ENCODE results near the gene HAP1. TPM values are rescaled to one million over a fixed set of nuclear protein-coding genes. Genes with fewer than 3 reads are reported as not detected.

HAP1 gene
- total RNA-seq, 1 donor from 2014 or later: not detected

DNA sequence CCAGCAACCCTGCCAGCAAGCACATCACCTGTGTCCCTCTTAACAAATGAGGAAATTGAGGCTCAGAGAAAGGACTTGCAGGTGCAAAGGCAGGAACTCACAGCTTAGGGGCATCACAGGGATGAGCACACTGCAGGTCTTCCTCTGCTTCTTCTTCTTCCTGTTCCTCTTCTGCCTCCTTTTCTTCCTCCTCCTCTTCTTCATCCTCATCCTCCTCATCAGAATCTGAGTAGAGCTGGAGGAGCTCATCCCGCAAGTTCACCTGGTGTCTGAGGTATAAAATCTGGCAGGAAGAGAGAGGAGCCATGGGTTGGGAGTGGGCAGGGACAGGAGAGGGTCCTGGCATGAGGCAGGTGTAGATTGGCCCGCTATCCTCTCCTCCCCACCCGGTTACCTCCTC, 2.6 kb downstream of the HAP1 start:
- H3K36me3 ChIP-seq (ENCODE audit: control insufficient read depth in 3 of 3, insufficient read depth in 3 of 3, low read length in 3 of 3): no peaks in the 10 kb centered on the region
- H3K9me3 ChIP-seq (ENCODE audit: control insufficient read depth in 3 of 3, low read length in 3 of 3): no peaks in the 10 kb centered on the region
- H3K27ac ChIP-seq (ENCODE audit: low read depth, low read length): no peak overlapping the region
- H3K27me3 ChIP-seq (ENCODE audit: control insufficient read depth in 3 of 3, insufficient read depth in 3 of 3, low read length in 3 of 3): peaks cover 46 to 63% (median 49%) of the 10 kb centered on the region in 3 donors
- H3K4me3 ChIP-seq (ENCODE audit: low read length in 3 of 3): no peak overlapping the region
- H3K9ac ChIP-seq (ENCODE audit: low read depth in 1 of 3, low read length in 3 of 3): no peak overlapping the region
- H3K4me1 ChIP-seq (ENCODE audit: control insufficient read depth in 3 of 3, insufficient read depth in 3 of 3, low read length in 3 of 3): peaks cover 8 to 14% (median 12%) of the 10 kb centered on the region in 3 donors

GRCh38 chr17:41730479-41730878, 4.0 kb downstream of the HAP1 start:
- Histone ChIP-seq H3K9ac (ENCODE audit: low read depth in 1 of 3, low read length in 3 of 3) (no peak overlapping the region), H3K27me3 (ENCODE audit: control insufficient read depth in 3 of 3, insufficient read depth in 3 of 3, low read length in 3 of 3) (peaks cover 34 to 52% (median 36%) of the 10 kb centered on the region in 3 donors)

GRCh38 chr17:41728056-41728455, 6.4 kb downstream of the HAP1 start:
- no peak overlapping the region for H3K27ac ChIP-seq (ENCODE audit: low read depth, low read length)
- H3K4me3 ChIP-seq (ENCODE audit: low read length in 3 of 3): no peak overlapping the region
- H3K9me3 ChIP-seq (ENCODE audit: control insufficient read depth in 3 of 3, low read length in 3 of 3): no peaks in the 10 kb centered on the region
- H3K4me1 ChIP-seq (ENCODE audit: control insufficient read depth in 3 of 3, insufficient read depth in 3 of 3, low read length in 3 of 3): no peaks in the 10 kb centered on the region
- no peak overlapping the region for H3K9ac ChIP-seq (ENCODE audit: low read depth in 1 of 3, low read length in 3 of 3)
- H3K36me3 ChIP-seq (ENCODE audit: control insufficient read depth in 3 of 3, insufficient read depth in 3 of 3, low read length in 3 of 3): no peaks in the 10 kb centered on the region
- peaks cover 14 to 44% (median 19%) of the 10 kb centered on the region in 3 donors for H3K27me3 ChIP-seq (ENCODE audit: control insufficient read depth in 3 of 3, insufficient read depth in 3 of 3, low read length in 3 of 3)

More at GRCh38 chr17:41730479-41730878, 4.0 kb downstream of the HAP1 start:
- Histone ChIP-seq H3K4me3 (ENCODE audit: low read length in 3 of 3) (no peak overlapping the region), H3K36me3 (ENCODE audit: control insufficient read depth in 3 of 3, insufficient read depth in 3 of 3, low read length in 3 of 3) (no peaks in the 10 kb centered on the region), H3K4me1 (ENCODE audit: control insufficient read depth in 3 of 3, insufficient read depth in 3 of 3, low read length in 3 of 3) (peaks cover 8 to 14% (median 12%) of the 10 kb centered on the region in 3 donors), H3K27ac (ENCODE audit: low read depth, low read length) (no peak overlapping the region), H3K9me3 (ENCODE audit: control insufficient read depth in 3 of 3, low read length in 3 of 3) (no peaks in the 10 kb centered on the region)

GRCh38 chr17:41725134-41725533, 9.3 kb downstream of the HAP1 start:
- Histone ChIP-seq H3K36me3 (ENCODE audit: control insufficient read depth in 3 of 3, insufficient read depth in 3 of 3, low read length in 3 of 3) (no peaks in the 10 kb centered on the region), H3K9ac (ENCODE audit: low read depth in 1 of 3, low read length in 3 of 3) (no peak overlapping the region), H3K4me1 (ENCODE audit: control insufficient read depth in 3 of 3, insufficient read depth in 3 of 3, low read length in 3 of 3) (no peaks in the 10 kb centered on the region)

GRCh38 chr17:41724476-41725050, 9.9 kb downstream of the HAP1 start:
- H3K9ac ChIP-seq (ENCODE audit: low read depth in 1 of 3, low read length in 3 of 3): no peak overlapping the region
- peaks cover 0 to 17% (median 3%) of the 10 kb centered on the region in 3 donors for H3K27me3 ChIP-seq (ENCODE audit: control insufficient read depth in 3 of 3, insufficient read depth in 3 of 3, low read length in 3 of 3)
- H3K36me3 ChIP-seq (ENCODE audit: control insufficient read depth in 3 of 3, insufficient read depth in 3 of 3, low read length in 3 of 3): no peaks in the 10 kb centered on the region
- H3K27ac ChIP-seq (ENCODE audit: low read depth, low read length): no peak overlapping the region
- no peaks in the 10 kb centered on the region for H3K4me1 ChIP-seq (ENCODE audit: control insufficient read depth in 3 of 3, insufficient read depth in 3 of 3, low read length in 3 of 3)
- H3K4me3 ChIP-seq (ENCODE audit: low read length in 3 of 3): no peak overlapping the region
- no peaks in the 10 kb centered on the region for H3K9me3 ChIP-seq (ENCODE audit: control insufficient read depth in 3 of 3, low read length in 3 of 3)

More at GRCh38 chr17:41725134-41725533, 9.3 kb downstream of the HAP1 start:
- H3K27me3 ChIP-seq (ENCODE audit: control insufficient read depth in 3 of 3, insufficient read depth in 3 of 3, low read length in 3 of 3): peaks cover 0 to 18% (median 4%) of the 10 kb centered on the region in 3 donors
- no peak overlapping the region for H3K27ac ChIP-seq (ENCODE audit: low read depth, low read length)
- no peaks in the 10 kb centered on the region for H3K9me3 ChIP-seq (ENCODE audit: control insufficient read depth in 3 of 3, low read length in 3 of 3)
- no peak overlapping the region for H3K4me3 ChIP-seq (ENCODE audit: low read length in 3 of 3)

- Histone ChIP-seq H3K9me3 (ENCODE audit: control insufficient read depth in 3 of 3, low read length in 3 of 3) (no peaks in the 10 kb centered on the region), H3K9ac (ENCODE audit: low read depth in 1 of 3, low read length in 3 of 3) (no peak overlapping the region)
Measured at GRCh38 chr17:41723801-41724475, 10.5 kb downstream of the HAP1 start.

GRCh38 chr17:41722231-41722630, 12.2 kb downstream of the HAP1 start:
- Histone ChIP-seq H3K27ac (ENCODE audit: low read depth, low read length) (no peak overlapping the region), H3K4me3 (ENCODE audit: low read length in 3 of 3) (no peak overlapping the region), H3K9me3 (ENCODE audit: control insufficient read depth in 3 of 3, low read length in 3 of 3) (no peaks in the 10 kb centered on the region), H3K27me3 (ENCODE audit: control insufficient read depth in 3 of 3, insufficient read depth in 3 of 3, low read length in 3 of 3) (peaks cover 0 to 13% (median 3%) of the 10 kb centered on the region in 3 donors), H3K9ac (ENCODE audit: low read depth in 1 of 3, low read length in 3 of 3) (no peak overlapping the region), H3K4me1 (ENCODE audit: control insufficient read depth in 3 of 3, insufficient read depth in 3 of 3, low read length in 3 of 3) (no peaks in the 10 kb centered on the region), H3K36me3 (ENCODE audit: control insufficient read depth in 3 of 3, insufficient read depth in 3 of 3, low read length in 3 of 3) (no peaks in the 10 kb centered on the region)

More at GRCh38 chr17:41723801-41724475, 10.5 kb downstream of the HAP1 start:
- H3K27ac ChIP-seq (ENCODE audit: low read depth, low read length): no peak overlapping the region
- H3K4me3 ChIP-seq (ENCODE audit: low read length in 3 of 3): no peak overlapping the region
- H3K27me3 ChIP-seq (ENCODE audit: control insufficient read depth in 3 of 3, insufficient read depth in 3 of 3, low read length in 3 of 3): peaks cover 0 to 17% (median 3%) of the 10 kb centered on the region in 3 donors
- H3K36me3 ChIP-seq (ENCODE audit: control insufficient read depth in 3 of 3, insufficient read depth in 3 of 3, low read length in 3 of 3): no peaks in the 10 kb centered on the region
- H3K4me1 ChIP-seq (ENCODE audit: control insufficient read depth in 3 of 3, insufficient read depth in 3 of 3, low read length in 3 of 3): no peaks in the 10 kb centered on the region

GRCh38 chr17:41718287-41718645, 16.2 kb downstream of the HAP1 start:
- Histone ChIP-seq H3K4me3 (ENCODE audit: low read length in 3 of 3) (no peak overlapping the region), H3K9ac (ENCODE audit: low read depth in 1 of 3, low read length in 3 of 3) (no peak overlapping the region), H3K27ac (ENCODE audit: low read depth, low read length) (no peak overlapping the region), H3K4me1 (ENCODE audit: control insufficient read depth in 3 of 3, insufficient read depth in 3 of 3, low read length in 3 of 3) (no peaks in the 10 kb centered on the region), H3K36me3 (ENCODE audit: control insufficient read depth in 3 of 3, insufficient read depth in 3 of 3, low read length in 3 of 3) (no peaks in the 10 kb centered on the region), H3K27me3 (ENCODE audit: control insufficient read depth in 3 of 3, insufficient read depth in 3 of 3, low read length in 3 of 3) (no peaks in the 10 kb centered on the region), H3K9me3 (ENCODE audit: control insufficient read depth in 3 of 3, low read length in 3 of 3) (no peaks in the 10 kb centered on the region)

DNA sequence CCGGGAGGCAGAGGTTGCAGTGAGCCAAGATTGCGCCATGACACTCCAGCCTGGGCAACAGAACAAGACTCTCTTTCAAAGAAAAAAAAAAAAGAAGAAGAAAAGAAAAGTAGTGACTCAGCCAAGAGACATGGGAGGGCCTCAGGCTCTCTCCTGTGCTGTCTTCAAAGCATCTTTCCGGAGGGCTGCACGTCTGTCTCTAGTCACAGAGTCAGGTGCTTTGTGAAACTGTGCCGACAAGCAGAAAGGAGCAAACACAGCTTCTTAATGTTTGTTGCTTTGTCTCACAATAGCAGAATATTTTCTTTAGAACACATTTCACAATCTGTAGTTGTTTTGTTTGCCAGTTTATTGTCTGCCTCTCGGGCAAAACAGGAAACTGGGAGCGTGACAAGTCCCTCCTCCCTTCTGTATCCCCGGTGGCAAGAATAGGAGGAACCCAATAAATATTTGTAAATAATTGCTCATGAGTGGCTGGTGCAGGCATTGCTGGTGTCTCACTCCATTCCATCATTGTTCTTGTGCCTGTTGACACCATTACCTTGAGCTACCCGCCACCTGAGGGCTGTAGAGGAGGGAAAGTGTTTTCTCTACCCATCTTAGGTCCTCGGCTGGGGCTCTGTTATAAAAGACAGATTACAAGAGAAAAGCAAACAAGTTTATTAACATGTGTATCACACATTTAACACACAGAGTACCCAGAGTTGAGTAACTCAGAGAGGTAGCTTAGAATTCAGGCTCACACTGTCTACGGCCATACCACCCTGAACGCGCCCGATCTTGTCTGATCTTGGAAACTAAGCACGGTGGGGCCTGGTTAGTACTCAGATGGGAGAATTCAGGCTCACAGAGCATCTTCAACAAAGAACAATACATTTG, 16.8 kb downstream of the HAP1 start:
- no peaks in the 10 kb centered on the region for H3K36me3 ChIP-seq (ENCODE audit: control insufficient read depth in 3 of 3, insufficient read depth in 3 of 3, low read length in 3 of 3)
- no peak overlapping the region for H3K27ac ChIP-seq (ENCODE audit: low read depth, low read length)
- H3K4me3 ChIP-seq (ENCODE audit: low read length in 3 of 3): no peak overlapping the region
- no peaks in the 10 kb centered on the region for H3K27me3 ChIP-seq (ENCODE audit: control insufficient read depth in 3 of 3, insufficient read depth in 3 of 3, low read length in 3 of 3)
- no peak overlapping the region for H3K9ac ChIP-seq (ENCODE audit: low read depth in 1 of 3, low read length in 3 of 3)
- no peaks in the 10 kb centered on the region for H3K4me1 ChIP-seq (ENCODE audit: control insufficient read depth in 3 of 3, insufficient read depth in 3 of 3, low read length in 3 of 3)
- no peaks in the 10 kb centered on the region for H3K9me3 ChIP-seq (ENCODE audit: control insufficient read depth in 3 of 3, low read length in 3 of 3)

Measured in skeletal muscle tissue (tissue), 4 donors.